Aortic smooth muscle cell (primary cell): Measurements from ENCODE around the gene OTOP2. TPM values are rescaled to one million over a fixed set of nuclear protein-coding genes. Genes with fewer than 3 reads are reported as not detected.

Source experiments
- total RNA-seq: library from RNA; depleted of rRNA; stranded (reverse); fragments of >200 nt; gene quantifications from 2 replicates; pipeline ENCODE4 v1.2.3, GENCODE V29; 2014

OTOP2 gene, protein sequence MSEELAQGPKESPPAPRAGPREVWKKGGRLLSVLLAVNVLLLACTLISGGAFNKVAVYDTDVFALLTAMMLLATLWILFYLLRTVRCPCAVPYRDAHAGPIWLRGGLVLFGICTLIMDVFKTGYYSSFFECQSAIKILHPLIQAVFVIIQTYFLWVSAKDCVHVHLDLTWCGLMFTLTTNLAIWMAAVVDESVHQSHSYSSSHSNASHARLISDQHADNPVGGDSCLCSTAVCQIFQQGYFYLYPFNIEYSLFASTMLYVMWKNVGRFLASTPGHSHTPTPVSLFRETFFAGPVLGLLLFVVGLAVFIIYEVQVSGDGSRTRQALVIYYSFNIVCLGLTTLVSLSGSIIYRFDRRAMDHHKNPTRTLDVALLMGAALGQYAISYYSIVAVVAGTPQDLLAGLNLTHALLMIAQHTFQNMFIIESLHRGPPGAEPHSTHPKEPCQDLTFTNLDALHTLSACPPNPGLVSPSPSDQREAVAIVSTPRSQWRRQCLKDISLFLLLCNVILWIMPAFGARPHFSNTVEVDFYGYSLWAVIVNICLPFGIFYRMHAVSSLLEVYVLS
- not detected in 2 replicates for total RNA-seq

DNA sequence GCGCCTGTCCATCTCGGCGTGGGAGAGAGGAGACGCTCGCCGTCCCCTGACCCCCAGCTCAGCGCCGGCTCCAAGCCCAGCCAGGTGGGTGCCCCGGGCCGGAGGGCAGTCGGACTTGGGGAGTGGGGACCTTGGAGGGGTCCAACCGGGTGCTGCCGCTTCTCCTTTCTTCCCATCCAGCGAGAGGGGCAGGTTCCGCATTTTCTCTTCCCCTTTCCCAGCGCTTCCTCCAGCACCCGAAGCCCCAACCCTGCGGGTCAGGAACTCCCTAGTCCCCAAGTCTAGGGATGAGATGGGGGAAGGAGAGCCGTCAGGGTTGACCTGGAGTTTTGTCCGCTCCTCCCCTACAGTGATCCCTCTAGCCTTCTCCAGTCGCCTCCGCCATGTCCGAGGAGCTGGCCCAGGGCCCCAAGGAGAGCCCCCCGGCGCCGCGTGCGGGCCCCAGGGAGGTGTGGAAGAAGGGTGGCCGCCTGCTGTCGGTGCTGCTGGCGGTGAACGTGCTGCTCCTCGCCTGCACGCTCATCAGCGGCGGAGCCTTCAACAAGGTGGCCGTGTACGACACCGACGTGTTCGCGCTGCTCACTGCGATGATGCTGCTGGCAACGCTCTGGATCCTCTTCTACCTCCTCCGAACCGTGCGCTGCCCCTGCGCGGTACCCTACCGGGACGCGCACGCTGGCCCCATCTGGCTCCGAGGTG lies at the start of gene OTOP2:
Gene OTOP2 (plus strand): TSS at position 24 of the 699 bp plus-strand sequence. CDS start 360 bp downstream, at position 384.

DNA sequence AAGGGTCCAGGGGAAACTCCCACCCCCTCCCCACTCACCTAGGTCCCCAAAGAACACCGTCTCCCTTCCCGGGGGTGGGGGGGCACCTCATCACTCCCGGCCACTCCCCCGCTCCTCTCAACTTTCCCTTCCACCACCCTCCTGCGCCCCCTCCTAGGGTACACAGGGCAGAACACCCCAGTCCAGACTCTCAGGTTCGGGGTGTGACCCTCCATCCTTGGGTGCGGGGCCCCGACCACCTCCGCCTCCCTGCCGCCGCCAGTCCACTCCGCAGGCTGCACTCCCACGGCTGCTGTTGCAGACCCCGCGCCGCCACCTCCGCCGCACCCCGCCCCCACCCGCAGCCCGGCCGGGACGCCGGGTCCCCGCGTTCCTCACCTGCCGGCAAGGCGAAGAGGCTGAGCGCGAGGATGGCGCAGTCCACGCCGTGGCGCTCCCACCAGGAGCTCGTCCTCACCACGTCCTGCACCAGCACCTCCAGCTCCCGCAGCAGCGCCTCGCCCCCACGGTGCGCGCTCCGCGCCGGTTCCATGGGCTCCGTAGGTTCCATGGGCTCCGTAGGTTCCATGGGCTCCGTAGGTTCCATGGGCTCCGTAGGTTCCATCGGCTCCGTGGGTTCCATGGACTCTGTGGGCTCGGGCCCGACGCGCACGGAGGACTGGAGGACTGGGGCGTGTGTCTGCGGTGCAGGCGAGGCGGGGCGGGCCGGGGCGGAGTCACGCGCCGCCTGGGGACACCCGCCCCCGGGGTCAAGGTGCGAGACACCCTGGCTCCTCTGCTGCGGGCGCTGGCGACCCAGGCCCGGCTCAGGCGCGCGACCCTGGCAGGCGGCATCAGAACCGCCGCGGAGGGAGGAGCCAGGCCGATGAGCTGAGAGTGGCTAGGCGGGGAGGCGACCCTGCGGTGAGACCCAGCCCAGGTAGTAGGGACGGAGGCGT lies 30.8 kb upstream of the OTOP2 start, which contains the start of gene FADS6:
Gene FADS6 (minus strand): TSS at position 660 of the 938 bp plus-strand sequence. CDS start 38 bp downstream, at position 622.

DNA sequence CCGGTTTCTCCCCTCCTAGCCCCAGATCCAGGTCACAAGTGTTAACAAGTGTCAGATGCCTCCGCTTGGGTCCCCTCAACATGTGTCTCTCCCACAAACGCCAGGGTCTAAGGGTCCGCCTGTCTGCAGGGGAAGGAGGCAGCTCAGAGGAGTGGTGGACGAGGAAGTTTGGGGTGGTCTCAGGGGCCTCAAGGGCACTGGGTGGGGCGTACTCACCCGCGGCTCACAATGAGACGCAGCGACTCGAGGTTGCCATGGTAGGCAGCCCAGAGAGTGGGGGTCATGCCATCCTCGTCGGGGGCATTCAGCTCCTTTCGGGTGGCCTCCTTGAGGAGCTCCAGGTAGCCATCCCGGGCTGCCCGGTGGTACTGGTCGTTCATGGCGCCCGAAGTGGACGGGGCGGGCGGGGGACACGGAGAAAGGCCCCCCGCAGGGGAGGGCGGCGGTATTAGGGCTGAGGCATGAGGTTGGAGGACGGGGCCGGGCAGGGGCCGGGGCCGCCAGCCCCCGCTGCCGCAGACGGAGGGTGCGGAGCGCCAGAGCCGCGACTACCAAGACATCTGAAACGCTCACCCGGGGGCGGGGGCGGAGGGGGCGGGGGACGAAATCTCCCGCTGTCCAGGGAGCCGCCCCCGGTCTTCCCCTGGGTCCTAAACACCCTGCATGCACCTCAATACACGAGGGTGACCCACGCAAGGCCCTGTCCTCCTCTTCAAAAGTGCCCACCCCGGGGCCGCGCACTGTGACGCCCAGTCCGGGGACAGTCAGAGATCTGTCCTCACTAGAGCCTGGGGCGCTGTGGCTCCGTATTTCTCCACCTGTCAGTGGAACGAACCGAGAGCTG lies 1.2 kb upstream of the OTOP2 start, which contains the start of gene USH1G:
Gene USH1G (minus strand): TSS at position 562 of the 844 bp plus-strand sequence. CDS start 182 bp downstream, at position 380.

DNA sequence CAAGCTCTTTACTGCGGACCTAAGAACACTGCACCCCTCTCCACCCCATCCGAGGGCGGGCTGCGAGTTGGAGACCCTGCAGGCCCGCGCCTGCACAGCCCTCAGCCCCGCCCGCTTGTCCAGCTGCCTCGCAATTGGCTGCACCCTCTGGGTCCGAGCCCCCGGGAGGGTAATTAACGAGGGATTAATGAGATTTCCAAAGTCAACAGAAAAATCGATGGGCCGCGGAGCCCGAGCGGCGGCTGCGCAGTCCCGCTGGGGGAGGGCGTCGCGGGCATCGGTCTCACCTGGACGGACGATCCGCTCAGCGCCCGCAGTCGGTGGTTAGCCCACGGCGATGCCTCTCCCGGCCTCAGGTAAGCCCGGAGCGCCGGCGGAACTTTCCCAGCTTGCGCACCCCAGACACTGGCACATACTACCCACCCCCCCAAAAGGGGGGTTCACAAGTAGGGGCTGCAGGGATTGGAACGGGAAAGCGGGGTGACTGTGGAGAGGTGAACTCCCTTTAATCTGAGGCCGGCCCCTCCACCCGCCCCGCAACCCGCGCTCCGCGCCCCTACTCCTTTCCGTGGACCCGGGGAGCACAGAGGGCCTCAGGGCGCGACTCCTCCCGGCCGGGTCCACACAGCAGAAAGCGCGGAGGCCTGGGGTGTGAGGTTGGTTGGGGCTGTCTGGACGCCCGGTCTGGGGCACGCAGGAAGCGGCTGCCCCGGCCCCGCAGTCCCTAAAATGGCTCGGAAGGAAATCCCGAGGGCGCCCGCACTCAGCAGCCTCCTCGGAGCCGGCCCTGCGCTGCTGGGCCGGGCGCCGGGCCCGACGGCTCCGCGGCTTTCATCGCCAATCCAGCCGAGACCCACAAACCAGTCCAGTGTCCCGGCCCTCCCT lies 11.8 kb downstream of the OTOP2 start, which contains the start of gene OTOP3:
Gene OTOP3 (plus strand): TSS at position 314 of the 885 bp plus-strand sequence. CDS start 24 bp downstream, at position 338.

DNA sequence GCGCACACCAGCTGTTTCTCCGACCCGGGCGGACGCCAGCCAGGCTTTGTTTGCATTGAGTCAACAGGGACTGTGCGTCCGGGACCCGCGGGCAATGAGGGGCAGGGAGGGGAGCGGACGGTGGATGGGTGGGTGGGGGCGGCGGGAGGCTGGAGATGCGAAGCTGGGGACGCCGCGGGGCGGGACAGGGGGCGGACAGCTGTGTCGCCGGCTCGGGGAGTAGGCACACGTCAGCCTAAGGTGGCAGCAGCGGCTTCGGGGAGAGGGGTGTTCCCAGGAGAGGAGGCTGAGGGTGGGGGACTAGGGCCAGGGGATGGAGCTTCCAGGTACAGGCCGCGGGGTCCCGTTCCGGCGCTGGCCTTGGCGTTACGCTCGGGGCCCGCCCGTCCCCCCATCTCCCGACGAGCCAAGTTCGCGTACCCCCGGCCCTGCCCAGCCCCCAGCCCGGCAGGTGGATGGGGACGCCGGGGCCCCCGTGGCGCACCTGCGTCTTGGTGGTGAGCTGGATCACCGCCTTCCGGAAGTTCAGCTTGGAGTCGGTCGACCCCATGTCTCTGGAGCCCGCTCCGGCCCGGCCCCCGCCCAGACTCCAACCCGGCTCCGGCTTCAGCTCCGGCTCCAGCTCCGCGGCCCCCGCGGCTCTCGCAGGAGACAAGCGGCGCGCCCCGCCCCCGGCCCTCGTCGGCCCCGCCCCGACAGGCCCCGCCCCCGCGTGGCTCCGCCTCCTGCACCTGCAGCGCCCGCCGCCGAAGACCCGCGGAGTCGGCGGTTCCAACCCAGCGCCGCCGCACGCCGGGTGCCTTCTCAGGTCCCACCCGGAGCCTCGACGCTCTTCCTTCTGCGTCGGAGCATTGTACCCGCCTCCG lies 48.3 kb downstream of the OTOP2 start, which contains the start of gene HID1:
Gene HID1 (minus strand): TSS at position 653 of the 866 bp plus-strand sequence. CDS start 103 bp downstream, at position 550.

Other genes starting within 250 kb of the OTOP2 start
- not detected in 2 replicates for gene CD300LF, start 211.3 kb upstream of the OTOP2 start, total RNA-seq
- gene RAB37, start 187.0 kb upstream of the OTOP2 start, total RNA-seq: 1.1 and 2.5 TPM in 2 replicates
- gene NHERF1, start 175.6 kb upstream of the OTOP2 start, total RNA-seq: 22.6 and 30.1 TPM in 2 replicates
- 36.7 and 41.0 TPM in 2 replicates for gene NAT9, start 147.9 kb upstream of the OTOP2 start, total RNA-seq
- gene GRIN2C, start 64.4 kb upstream of the OTOP2 start, total RNA-seq: under 0.01 TPM in 1 of 2 replicates, not detected in the other
- gene FDXR, start 51.3 kb upstream of the OTOP2 start, total RNA-seq: 16.6 and 19.6 TPM in 2 replicates
- gene FADS6, start 30.6 kb upstream of the OTOP2 start, total RNA-seq: not detected in 2 replicates
- gene USH1G, start 1.0 kb upstream of the OTOP2 start, total RNA-seq: not detected in 2 replicates
- gene OTOP3, start 11.6 kb downstream of the OTOP2 start, total RNA-seq: not detected in 2 replicates
- gene HID1, start 48.5 kb downstream of the OTOP2 start, total RNA-seq: 1.3 and 1.5 TPM in 2 replicates
- gene CDR2L, start 63.4 kb downstream of the OTOP2 start, total RNA-seq: 11.2 and 11.9 TPM in 2 replicates
- gene MRPL58, start 88.4 kb downstream of the OTOP2 start, total RNA-seq: 27.0 and 30.6 TPM in 2 replicates
- 371 and 373 TPM in 2 replicates for gene ATP5PD, start 122.7 kb downstream of the OTOP2 start, total RNA-seq
- 15.0 and 15.9 TPM in 2 replicates for gene KCTD2, start 123.0 kb downstream of the OTOP2 start, total RNA-seq
- gene SLC16A5, start 163.7 kb downstream of the OTOP2 start, total RNA-seq: 1.1 and 1.5 TPM in 2 replicates
- 1.6 and 1.8 TPM in 2 replicates for gene ARMC7, start 185.7 kb downstream of the OTOP2 start, total RNA-seq
- gene NT5C, start 207.5 kb downstream of the OTOP2 start, total RNA-seq: 33.4 and 44.3 TPM in 2 replicates
- gene JPT1, start 230.2 kb downstream of the OTOP2 start, total RNA-seq: 60.5 and 68.2 TPM in 2 replicates